Caco-2 (cell line): ENCODE measurements around the gene ZNF630. TPM values are rescaled to one million over a fixed set of nuclear protein-coding genes. Genes with fewer than 3 reads are reported as not detected.
A peak's percentile ranks its signal among the peaks of the same experiment; 100 is the strongest.
"Not testable (repeated sequence)": the region's sequence is repeated elsewhere in the genome, so short reads cannot be mapped to it uniquely, and the experiment has no call there.

Experiments used
- BruUV-seq: library from RNA; stranded (reverse); fragments of 400-500 nt; replicated peaks from 2 replicates; lab custom pipeline; 2021; lab: Mats Ljungman, UMichigan
- CTCF ChIA-PET: fragments of 300-600 bp; sonication (Branson Sonifier 250); formaldehyde crosslinking; loops from one replicate; lab custom pipeline; 2022; ENCODE audit warnings: antibody characterized with exemption; lab: Charles Lee
- POLR2A ChIA-PET: fragments of 300-600 bp; sonication (Branson Sonifier 250); formaldehyde crosslinking; loops from one replicate; lab custom pipeline; 2022; ENCODE audit warnings: antibody characterized with exemption; lab: Charles Lee
- DNase-seq, 2 experiments: peaks; one replicate each; pipeline versions ENCODE4 v3.0.0 to v3.0.0-alpha.2; 2020 to 2022
- H3K27me3 ChIP-seq: replicated peaks from 2 replicates; pipeline ENCODE4 v1.6.0; 2011; ENCODE audit warnings: low read length; ENCODE audit not compliant: control insufficient read depth, insufficient read depth
- H3K36me3 ChIP-seq: 2 replicates; pipeline ENCODE4 v1.5.1; 2011; ENCODE audit warnings: low read length; ENCODE audit not compliant: control insufficient read depth, insufficient read depth
- H3K4me1 ChIP-seq: fragments of 250-450 bp; sonication (Bioruptor Pico); 2 replicates; pipeline ENCODE4 v1.5.1; 2020; ENCODE audit warnings: mild to moderate bottlenecking
- H3K4me3 ChIP-seq: 2 replicates; pipeline ENCODE4 v1.5.1; 2011; ENCODE audit warnings: low read depth, mild to moderate bottlenecking, control low read depth, low read length
- H3K9me3 ChIP-seq: fragments of 250-450 bp; sonication (Bioruptor Pico); 2 replicates; pipeline ENCODE4 v1.5.1; 2020; ENCODE audit warnings: mild to moderate bottlenecking, moderate library complexity
- H3K27ac Mint-ChIP-seq: one replicate; pipeline ENCODE4 v1.8.0; 2022; ENCODE audit warnings: mixed read lengths; ENCODE audit not compliant: unreplicated experiment
- H3K27me3 Mint-ChIP-seq: one replicate; pipeline ENCODE4 v1.8.0; 2022; ENCODE audit warnings: mixed read lengths; ENCODE audit not compliant: insufficient read depth, unreplicated experiment
- H3K36me3 Mint-ChIP-seq: one replicate; pipeline ENCODE4 v1.8.0; 2022; ENCODE audit warnings: mild to moderate bottlenecking, mixed read lengths; ENCODE audit not compliant: insufficient read depth, unreplicated experiment
- H3K4me1 Mint-ChIP-seq: one replicate; pipeline ENCODE4 v1.8.0; 2022; ENCODE audit warnings: low read depth, mixed read lengths; ENCODE audit not compliant: unreplicated experiment
- H3K4me3 Mint-ChIP-seq: one replicate; pipeline ENCODE4 v1.8.0; 2022; ENCODE audit warnings: mild to moderate bottlenecking, moderate library complexity, mixed read lengths; ENCODE audit not compliant: unreplicated experiment
- H3K9me3 Mint-ChIP-seq: one replicate; pipeline ENCODE4 v1.8.0; 2022; ENCODE audit warnings: mixed read lengths; ENCODE audit not compliant: unreplicated experiment
- CTCF ChIP-seq, 2 experiments: fragments of 200-600 bp in 1 of 2; IDR thresholded peaks; 1 replicate in 1 of 2; 2 replicates in 1 of 2; pipeline versions ENCODE4 v1.5.1 to v1.8.0; 2011 to 2022; ENCODE audit warnings: antibody characterized with exemption in 1 of 2, control low read depth in 1 of 2, inconsistent platforms in 1 of 2, low read depth in 1 of 2, low read length in 1 of 2, mild to moderate bottlenecking in 1 of 2, moderate library complexity in 1 of 2; ENCODE audit not compliant: insufficient read depth in 1 of 2, severe bottlenecking in 1 of 2, unreplicated experiment in 1 of 2
- intact Hi-C: fragments of 100-400 bp; cut with micrococcal nuclease; formaldehyde crosslinking; loops from one replicate; pipeline ENCODE4 v1.10.0; 2022; ENCODE audit not compliant: unreplicated experiment
- total RNA-seq: library from RNA; stranded (reverse); gene quantifications from 2 replicates; pipeline ENCODE4 v1.2.3, GENCODE V29; 2022

The ZNF630 gene
- total RNA-seq, 1 experiment from 2014 or later, result 2.7 TPM

GRCh38 chrX:48101443-48101842 lies 30.0 kb upstream of the ZNF630 start:
- H3K4me1 ChIP-seq, result peaks cover 5% of the 10 kb centered on the region; the same call in 1 of the 2 replicates
- POLR2A ChIA-PET, result no interaction called here
- Mint-ChIP-seq H3K27me3 (no peaks in the 10 kb centered on the region), H3K4me3 (no peak overlapping the region), H3K27ac (no peak overlapping the region), H3K4me1 (peaks cover 23% of the 10 kb centered on the region), H3K36me3 (no peaks in the 10 kb centered on the region), H3K9me3 (peaks cover 9% of the 10 kb centered on the region)
- no TSS peak for BruUV-seq
- no peaks in the 10 kb centered on the region for H3K27me3 ChIP-seq
- no peaks in the 10 kb centered on the region for H3K36me3 ChIP-seq
- no peak overlapping the region for H3K4me3 ChIP-seq
- CTCF ChIA-PET, result no interaction called here
- intact Hi-C loops, result no loop called here
- no peak for DNase-seq
- no peaks in the 10 kb centered on the region for H3K9me3 ChIP-seq
- no peak for TF ChIP-seq CTCF (IDR thresholded peaks at IDR 0.05; ENCODE audit: insufficient read depth in 1 of 2, low read depth in 1 of 2, low read length in 1 of 2, severe bottlenecking in 1 of 2, unreplicated experiment in 1 of 2)

GRCh38 chrX:48092558-48092957 lies 21.1 kb upstream of the ZNF630 start:
- H3K27me3 ChIP-seq, H3K27ac Mint-ChIP-seq, H3K36me3 Mint-ChIP-seq, H3K4me3 ChIP-seq, POLR2A ChIA-PET, H3K9me3 ChIP-seq, BruUV-seq, H3K9me3 Mint-ChIP-seq, DNase-seq, H3K27me3 Mint-ChIP-seq, H3K36me3 ChIP-seq, H3K4me3 Mint-ChIP-seq, CTCF ChIA-PET: not testable (repeated sequence)
- intact Hi-C loops, result loop anchor here (5.0 kb wide), 1 partner anchor 55 kb away; no protein-coding TSS in a partner anchor
- peaks cover 11% of the 10 kb centered on the region for H3K4me1 Mint-ChIP-seq
- peaks cover 14% of the 10 kb centered on the region for H3K4me1 ChIP-seq

DNA sequence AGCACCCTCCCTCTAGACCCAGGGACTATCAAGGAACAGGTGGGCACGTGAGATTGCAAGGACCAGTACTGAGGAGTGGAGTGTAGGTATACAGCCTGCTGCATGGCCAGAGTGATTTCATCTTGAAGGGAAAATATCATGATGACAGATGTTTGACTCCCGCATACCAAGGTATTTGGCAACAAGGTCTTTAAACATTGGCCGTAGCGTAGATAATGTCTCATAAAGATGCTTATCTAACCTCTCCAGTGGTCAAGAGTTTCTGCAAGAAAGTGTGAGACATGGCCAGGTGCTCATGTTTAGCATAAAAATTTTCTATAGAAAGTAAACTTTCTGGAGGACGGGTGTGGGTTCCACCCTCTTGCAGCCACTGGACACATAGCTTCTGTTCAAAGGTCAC lies 18.7 kb upstream of the ZNF630 start:
- peaks cover 11% of the 10 kb centered on the region for H3K4me1 Mint-ChIP-seq
- no peaks in the 10 kb centered on the region for H3K27me3 Mint-ChIP-seq
- no peaks in the 10 kb centered on the region for H3K27me3 ChIP-seq
- H3K4me3 Mint-ChIP-seq, result no peak overlapping the region
- no peaks in the 10 kb centered on the region for H3K36me3 Mint-ChIP-seq
- DNase-seq, result peak; percentile 66 to 69
- intact Hi-C loops, result loop anchor here (2.0 to 5.0 kb wide), 2 partner anchors 57 to 449 kb away; partner anchors contain the start of gene TBC1D25
- H3K27ac Mint-ChIP-seq, result peak overlapping the region; percentile 71
- H3K9me3 ChIP-seq, result no peaks in the 10 kb centered on the region
- BruUV-seq, result no TSS peak
- CTCF ChIA-PET, result no interaction called here
- POLR2A ChIA-PET, result no interaction called here
- peaks cover 14% of the 10 kb centered on the region for H3K4me1 ChIP-seq
- no peaks in the 10 kb centered on the region for H3K9me3 Mint-ChIP-seq
- no peaks in the 10 kb centered on the region for H3K36me3 ChIP-seq
- TF ChIP-seq CTCF (IDR thresholded peaks at IDR 0.05; ENCODE audit: insufficient read depth in 1 of 2, low read depth in 1 of 2, low read length in 1 of 2, severe bottlenecking in 1 of 2, unreplicated experiment in 1 of 2), result no peak
- no peak overlapping the region for H3K4me3 ChIP-seq
